ENCODE measurements around the gene PANK1. TPM values are rescaled to one million over a fixed set of nuclear protein-coding genes. Genes with fewer than 3 reads are reported as not detected.

PANK1 gene
- polyA plus RNA-seq, 1 experiment = 4.2 TPM

DNA sequence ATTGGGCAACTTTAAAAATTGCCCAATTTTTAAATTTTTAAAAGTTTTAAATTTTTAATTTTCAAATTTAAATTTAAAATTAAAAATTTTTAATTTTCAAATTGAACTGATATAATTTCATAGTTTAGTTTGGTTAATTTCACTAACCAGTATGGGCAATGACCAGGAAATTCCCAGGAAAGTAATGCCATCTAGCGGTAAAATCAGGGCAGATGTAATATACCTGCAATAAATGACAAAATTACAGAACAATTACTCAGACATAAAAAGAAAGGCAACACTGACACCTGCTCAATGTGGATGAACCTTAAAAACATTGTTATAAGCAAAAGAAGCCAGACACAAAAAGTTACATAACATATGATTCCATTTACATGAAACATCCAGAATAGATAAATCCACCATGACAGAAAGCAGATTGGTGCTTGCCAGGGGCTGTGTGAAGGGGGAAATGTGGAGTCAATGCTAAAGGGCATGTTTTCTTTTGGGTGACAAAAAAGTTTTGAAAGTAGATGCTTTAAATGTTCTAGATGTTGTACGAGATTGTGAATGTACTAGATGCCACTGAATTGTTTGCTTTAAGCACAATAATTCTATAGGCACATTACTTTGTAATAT is 81.1 kb downstream of the PANK1 start:
- no peak for DNase-seq (ENCODE audit: low read depth)
- TF ChIP-seq, protein P1, sequence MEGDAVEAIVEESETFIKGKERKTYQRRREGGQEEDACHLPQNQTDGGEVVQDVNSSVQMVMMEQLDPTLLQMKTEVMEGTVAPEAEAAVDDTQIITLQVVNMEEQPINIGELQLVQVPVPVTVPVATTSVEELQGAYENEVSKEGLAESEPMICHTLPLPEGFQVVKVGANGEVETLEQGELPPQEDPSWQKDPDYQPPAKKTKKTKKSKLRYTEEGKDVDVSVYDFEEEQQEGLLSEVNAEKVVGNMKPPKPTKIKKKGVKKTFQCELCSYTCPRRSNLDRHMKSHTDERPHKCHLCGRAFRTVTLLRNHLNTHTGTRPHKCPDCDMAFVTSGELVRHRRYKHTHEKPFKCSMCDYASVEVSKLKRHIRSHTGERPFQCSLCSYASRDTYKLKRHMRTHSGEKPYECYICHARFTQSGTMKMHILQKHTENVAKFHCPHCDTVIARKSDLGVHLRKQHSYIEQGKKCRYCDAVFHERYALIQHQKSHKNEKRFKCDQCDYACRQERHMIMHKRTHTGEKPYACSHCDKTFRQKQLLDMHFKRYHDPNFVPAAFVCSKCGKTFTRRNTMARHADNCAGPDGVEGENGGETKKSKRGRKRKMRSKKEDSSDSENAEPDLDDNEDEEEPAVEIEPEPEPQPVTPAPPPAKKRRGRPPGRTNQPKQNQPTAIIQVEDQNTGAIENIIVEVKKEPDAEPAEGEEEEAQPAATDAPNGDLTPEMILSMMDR (IDR thresholded peaks at IDR 0.05; ENCODE audit: insufficient read depth, low read depth, low read length) = peak; percentile 64
- ChIA-PET CTCF (interaction anchor here (0.7 to 4.4 kb wide), 11 partner anchors 9 to 312 kb away, joined by 3 to 23 read pairs (median 4); partner anchors contain the start of gene LIPA), POLR2A (no interaction called here)
- H3K36me3 ChIP-seq (ENCODE audit: control insufficient read depth, insufficient read depth, low read length) = no peaks in the 10 kb centered on the region
- no peaks in the 10 kb centered on the region; the same call in 1 of the 2 replicates for H3K27me3 ChIP-seq (ENCODE audit: control insufficient read depth, insufficient read depth, low read length)
- H3K4me3 ChIP-seq (ENCODE audit: low read depth, low read length) = no peak overlapping the region

DNA sequence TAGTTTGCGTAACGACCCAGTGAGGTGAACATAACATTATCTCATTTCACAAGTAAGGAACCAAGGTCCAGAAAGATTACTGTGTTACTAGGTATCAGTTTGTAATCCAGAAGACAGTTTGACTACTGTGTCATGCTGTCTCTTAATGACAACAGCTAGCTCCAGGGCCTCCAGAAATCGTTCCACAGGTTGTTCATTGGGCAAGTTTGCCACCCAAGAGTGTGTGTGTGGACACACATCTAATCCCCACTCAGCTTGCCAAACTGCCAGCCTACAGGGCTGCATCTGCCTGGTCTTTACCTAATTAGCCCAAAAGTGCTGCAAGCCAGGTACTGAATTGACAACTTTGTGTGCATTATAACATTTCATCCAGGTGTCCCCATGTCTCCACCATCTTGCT is 81.7 kb downstream of the PANK1 start:
- ChIA-PET CTCF (interaction anchor here (0.7 to 4.4 kb wide), 8 partner anchors 9 to 194 kb away, joined by 3 to 23 read pairs (median 4); no protein-coding TSS in a partner anchor), POLR2A (no interaction called here)

DNA sequence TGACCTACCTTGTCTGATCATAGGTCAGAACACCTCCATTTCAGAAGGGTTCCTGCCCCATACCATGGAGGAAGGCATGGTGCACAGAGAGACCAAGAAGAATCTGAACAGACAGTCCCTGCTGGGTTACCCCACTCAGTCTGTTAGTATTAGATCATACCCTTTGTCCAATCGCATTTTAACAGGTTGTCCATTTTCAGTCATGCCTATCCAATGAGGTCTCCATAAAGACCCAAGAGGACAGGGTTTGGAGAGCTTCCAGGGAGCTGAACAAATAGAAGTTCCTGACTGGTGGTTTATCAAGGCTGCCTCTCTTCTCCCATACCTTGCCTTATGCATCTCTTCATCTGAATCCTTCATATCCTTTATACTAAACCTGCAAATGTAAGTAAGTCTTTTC is 88.4 kb downstream of the PANK1 start:
- TF ChIP-seq, protein P1 (IDR thresholded peaks at IDR 0.05; ENCODE audit: insufficient read depth, low read depth, low read length) = no peak
- no peaks in the 10 kb centered on the region for H3K36me3 ChIP-seq (ENCODE audit: control insufficient read depth, insufficient read depth, low read length)
- H3K4me3 ChIP-seq (ENCODE audit: low read depth, low read length) = no peak overlapping the region
- no peak for DNase-seq (ENCODE audit: low read depth)
- no peaks in the 10 kb centered on the region for H3K27me3 ChIP-seq (ENCODE audit: control insufficient read depth, insufficient read depth, low read length)
- POLR2A ChIA-PET = no interaction called here
- CTCF ChIA-PET = interaction anchor here (2.5 to 2.9 kb wide), 2 partner anchors 90 to 130 kb away, joined by 7 to 9 read pairs; no protein-coding TSS in a partner anchor

More for the DNA sequence above, 81.7 kb downstream of the PANK1 start:
- Histone ChIP-seq H3K27me3 (ENCODE audit: control insufficient read depth, insufficient read depth, low read length) (no peaks in the 10 kb centered on the region; the same call in 1 of the 2 replicates), H3K4me3 (ENCODE audit: low read depth, low read length) (no peak overlapping the region), H3K36me3 (ENCODE audit: control insufficient read depth, insufficient read depth, low read length) (no peaks in the 10 kb centered on the region)
- no peak for DNase-seq (ENCODE audit: low read depth)
- TF ChIP-seq, protein P1 (IDR thresholded peaks at IDR 0.05; ENCODE audit: insufficient read depth, low read depth, low read length) = no peak

DNA sequence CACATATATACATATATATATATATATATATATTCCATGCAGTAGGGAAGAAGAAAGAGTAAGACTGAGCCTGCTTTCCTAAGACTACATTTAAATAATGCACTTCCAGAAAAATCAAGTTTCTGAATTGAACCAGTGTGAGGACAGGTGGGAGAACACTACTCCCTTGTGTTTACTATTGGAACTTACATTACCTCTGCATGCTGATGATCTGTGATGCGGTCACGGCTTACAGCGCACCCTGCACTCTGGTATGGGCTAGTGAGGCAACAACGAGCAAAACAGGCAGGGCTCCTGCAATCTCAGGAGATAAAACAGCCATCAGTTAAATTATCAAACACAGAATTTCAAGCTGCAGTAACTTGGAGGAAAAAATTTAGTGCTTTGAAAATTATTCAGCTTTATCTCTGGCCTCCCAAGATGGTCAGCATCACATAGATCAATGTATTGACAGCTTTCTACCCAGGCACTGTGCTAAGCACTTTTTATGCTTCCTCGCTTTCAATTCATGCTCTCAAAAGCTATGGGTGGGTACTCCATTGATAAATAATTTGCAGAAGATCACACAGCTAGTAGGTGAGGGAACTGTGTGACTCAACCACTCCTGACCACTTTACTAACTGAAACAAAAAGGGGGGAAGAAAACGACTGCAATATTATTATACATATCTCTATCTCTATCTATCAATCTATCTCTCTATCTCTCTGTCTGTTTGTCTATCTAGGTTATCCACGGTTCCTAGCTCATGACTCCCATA is 89.2 kb downstream of the PANK1 start:
- DNase-seq (ENCODE audit: low read depth) = no peak
- Histone ChIP-seq H3K4me3 (ENCODE audit: low read depth, low read length) (no peak overlapping the region), H3K36me3 (ENCODE audit: control insufficient read depth, insufficient read depth, low read length) (no peaks in the 10 kb centered on the region), H3K27me3 (ENCODE audit: control insufficient read depth, insufficient read depth, low read length) (no peaks in the 10 kb centered on the region)
- ChIA-PET POLR2A (no interaction called here), CTCF (interaction anchor here (1.7 to 2.9 kb wide), 3 partner anchors 7 to 129 kb away, joined by 4 to 9 read pairs (median 7); no protein-coding TSS in a partner anchor)
- TF ChIP-seq, protein P1 (IDR thresholded peaks at IDR 0.05; ENCODE audit: insufficient read depth, low read depth, low read length) = no peak

DNA sequence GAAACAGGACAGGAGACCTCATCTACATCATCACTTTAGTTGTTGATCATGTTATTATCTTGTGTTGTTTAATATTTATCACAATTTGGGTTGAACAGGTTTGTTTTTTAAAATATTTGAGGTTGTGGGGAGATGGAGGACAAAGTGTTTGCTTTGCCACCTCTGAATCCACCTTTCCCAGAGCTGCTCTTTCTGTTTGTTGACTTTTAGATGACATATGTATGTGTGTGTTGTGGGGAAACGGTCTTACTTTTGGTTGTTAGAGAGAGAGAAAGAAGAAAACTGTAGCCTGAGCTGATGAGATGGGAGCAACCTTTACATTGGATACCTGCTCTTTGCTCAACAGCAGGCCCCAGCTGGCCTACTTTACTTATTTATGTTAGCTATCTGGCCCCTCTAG is 90.6 kb downstream of the PANK1 start:
- CTCF ChIA-PET = interaction anchor here (0.9 to 2.9 kb wide), 9 partner anchors 9 to 130 kb away, joined by 3 to 9 read pairs (median 3); partner anchors contain the start of gene SLC16A12
- DNase-seq (ENCODE audit: low read depth) = no peak
- POLR2A ChIA-PET = no interaction called here
- no peaks in the 10 kb centered on the region for H3K36me3 ChIP-seq (ENCODE audit: control insufficient read depth, insufficient read depth, low read length)
- no peaks in the 10 kb centered on the region; the same call in 1 of the 2 replicates for H3K27me3 ChIP-seq (ENCODE audit: control insufficient read depth, insufficient read depth, low read length)
- TF ChIP-seq, protein P1 (IDR thresholded peaks at IDR 0.05; ENCODE audit: insufficient read depth, low read depth, low read length) = no peak
- no peak overlapping the region for H3K4me3 ChIP-seq (ENCODE audit: low read depth, low read length)

Data from BJ (cell line).